Psoas muscle (tissue), 8 donors: ENCODE results near the gene DLX4. TPM values are rescaled to one million over a fixed set of nuclear protein-coding genes. Genes with fewer than 3 reads are reported as not detected.
A peak's percentile ranks its signal among the peaks of the same experiment; 100 is the strongest.

ENCODE experiments used
- ATAC-seq, 4 donors: fragments of 200-7000 bp; cut with Tn5 transposase; one replicate each; pipeline ENCODE4 v1.9.1; 2020; ENCODE audit warnings: moderate library complexity in 3 of 4, mild to moderate bottlenecking in 2 of 4
- DNase-seq, 2 donors: peaks; one replicate each; pipeline ENCODE4 v3.0.0-alpha.2; 2020
- H3K27ac ChIP-seq: fragments of 200-600 bp; one replicate; pipeline ENCODE4 v1.8.0; 2022
- H3K27me3 ChIP-seq, 3 donors: fragments of 200-600 bp in 1 of 3; one replicate each; pipeline versions ENCODE4 v1.6.1 to v1.8.0; 2013 to 2022; ENCODE audit warnings: low read length in 2 of 3, mild to moderate bottlenecking in 2 of 3, moderate library complexity in 1 of 3; ENCODE audit not compliant: insufficient read depth in 3 of 3
- H3K36me3 ChIP-seq, 2 donors: fragments of 200-600 bp in 1 of 2; one replicate each; pipeline versions ENCODE4 v1.6.1 to v1.8.0; 2013 to 2022; ENCODE audit warnings: low read depth in 1 of 2, mild to moderate bottlenecking in 1 of 2, moderate library complexity in 1 of 2; ENCODE audit not compliant: insufficient read depth in 1 of 2
- H3K4me1 ChIP-seq: fragments of 200-600 bp; one replicate; pipeline ENCODE4 v1.8.0; 2022
- H3K4me3 ChIP-seq: fragments of 200-600 bp; one replicate; pipeline ENCODE4 v1.8.0; 2022; ENCODE audit warnings: mild to moderate bottlenecking
- H3K9me3 ChIP-seq: fragments of 200-600 bp; one replicate; pipeline ENCODE4 v1.8.0; 2022
- CTCF ChIP-seq: fragments of 200-600 bp; IDR thresholded peaks from one replicate; pipeline ENCODE4 v1.8.0; 2022; ENCODE audit warnings: antibody characterized with exemption
- WGBS, 3 donors: extraction: QIAGEN DNeasy Blood & Tissue Kit; methylation state at CpG; one replicate each; pipeline versions ENCODE4 v1.1.6 to v1.1.7; 2013; 5-methylcytosine and 5-hydroxymethylcytosine counted together
- intact Hi-C, 2 donors: fragments of 100-400 bp; cut with DNase I; formaldehyde crosslinking; loops; one replicate each; pipeline versions ENCODE4 v1.11.0 to v1.14.2; 2022
- polyA plus RNA-seq, 3 donors: library from polyadenylated mRNA; stranded (reverse); fragments of 200-250 nt; gene quantifications; one replicate each; pipeline ENCODE4 v1.2.3, GENCODE V29; 2013
- total RNA-seq, 4 donors: library from RNA; stranded (reverse); fragmentation: NEBNext Ultra II Directional in 2 of 4; extraction: Animal tissue kit (Norgen Biotek cat#: 25700) in 2 of 4; gene quantifications; one replicate each; pipeline versions ENCODE4 v1.2.1 to v1.2.4, GENCODE V29; 2021 to 2023
- donor health status: healthy with polysubstance abuse.
- donor health status: DM: no; HTN: no; CAD: no; lungs with moderate emphysema.
- donor health status: Bipolar disorder and iron deficiency.
- donor health status: healthy.
- donor health status: DM: yes; HTN: yes; CAD: no.
- donor health status: DM: no; HTN: no; CAD: no.
- donor health status: DM: no; HTN: no; CAD: no.
- donor health status: DM: yes; HTN: yes; CAD: no.

The DLX4 gene
- total and polyA plus RNA-seq, 7 donors: not detected

GRCh38 chr17:49949634-49950033, 19.4 kb upstream of the DLX4 start:
- WGBS, 3 donors: 76 to 79% (median 79%) methylated on average over 2 of the region's 2 CpGs
- Histone ChIP-seq H3K4me3 (no peak overlapping the region), H3K27me3 (peaks cover 0 to 72% (median 15%) of the 10 kb centered on the region in 3 donors), H3K36me3 (no peaks in the 10 kb centered on the region), H3K9me3 (no peaks in the 10 kb centered on the region), H3K4me1 (no peaks in the 10 kb centered on the region), H3K27ac (no peak overlapping the region)
- no peak for TF ChIP-seq CTCF
- intact Hi-C loops: no loop called here
- DNase-seq: no peak
- no peak for ATAC-seq

- no peak for ATAC-seq
Observed at GRCh38 chr17:49951362-49952082, 17.5 kb upstream of the DLX4 start.

GRCh38 chr17:49952209-49952911, 16.6 kb upstream of the DLX4 start:
- Histone ChIP-seq H3K4me1 (no peaks in the 10 kb centered on the region), H3K36me3 (no peaks in the 10 kb centered on the region), H3K9me3 (no peaks in the 10 kb centered on the region), H3K4me3 (no peak overlapping the region), H3K27me3 (peaks cover 0 to 53% (median 8%) of the 10 kb centered on the region in 3 donors), H3K27ac (no peak overlapping the region)
- peak; percentile 62 for TF ChIP-seq CTCF
- ATAC-seq: peak; percentile 68 to 82 (median 70)
- peak; percentile 72 to 81 for DNase-seq
- WGBS, 3 donors: 40 to 50% (median 44%) methylated on average over 7 of the region's 7 CpGs
- intact Hi-C loops: loop anchor here in 1 of 2 donors (2.0 kb wide), 1 partner anchor 46 kb away; no protein-coding TSS in a partner anchor

More at GRCh38 chr17:49951362-49952082, 17.5 kb upstream of the DLX4 start:
- intact Hi-C loops: loop anchor here in 1 of 2 donors (2.0 kb wide), 1 partner anchor 47 kb away; no protein-coding TSS in a partner anchor
- WGBS, 3 donors: 24 to 32% (median 29%) methylated on average over 14 of the region's 14 CpGs
- Histone ChIP-seq H3K4me1 (no peaks in the 10 kb centered on the region), H3K27ac (no peak overlapping the region), H3K4me3 (no peak overlapping the region), H3K36me3 (no peaks in the 10 kb centered on the region), H3K27me3 (peaks cover 0 to 55% (median 8%) of the 10 kb centered on the region in 3 donors), H3K9me3 (no peaks in the 10 kb centered on the region)
- DNase-seq: no peak
- no peak for TF ChIP-seq CTCF

GRCh38 chr17:49952912-49953497, 16.0 kb upstream of the DLX4 start:
- intact Hi-C loops: loop anchor here in 1 of 2 donors (2.0 kb wide), 1 partner anchor 46 kb away; no protein-coding TSS in a partner anchor
- DNase-seq: no peak
- Histone ChIP-seq H3K36me3 (no peaks in the 10 kb centered on the region), H3K4me3 (no peak overlapping the region), H3K27me3 (peaks cover 0 to 47% (median 8%) of the 10 kb centered on the region in 3 donors), H3K27ac (no peak overlapping the region), H3K4me1 (no peaks in the 10 kb centered on the region), H3K9me3 (no peaks in the 10 kb centered on the region)
- 64 to 67% (median 64%) methylated on average over 8 of the region's 8 CpGs for WGBS, 3 donors
- no peak for ATAC-seq
- no peak for TF ChIP-seq CTCF
